Fibroblast of lung (primary cell): ENCODE measurements around the gene ZNF653.

Experiments used
- EZH2 ChIP-seq: IDR thresholded peaks from 2 replicates; pipeline ENCODE4 v1.5.1; 2012; ENCODE audit warnings: low read length, control low read depth, mild to moderate bottlenecking; ENCODE audit errors: missing control alignments
- TF ChIP-seq, protein P1 (sequence below), 2 donors: IDR thresholded peaks in 1 of 2; conservative IDR thresholded peaks in 1 of 2; 1 replicate in 1 of 2; 2 replicates in 1 of 2; pipeline ENCODE4 v1.5.1; 2011 to 2012; ENCODE audit warnings: low read length in 2 of 2, control low read depth in 1 of 2, inconsistent platforms in 1 of 2, low read depth in 1 of 2, mild to moderate bottlenecking in 1 of 2

DNA sequence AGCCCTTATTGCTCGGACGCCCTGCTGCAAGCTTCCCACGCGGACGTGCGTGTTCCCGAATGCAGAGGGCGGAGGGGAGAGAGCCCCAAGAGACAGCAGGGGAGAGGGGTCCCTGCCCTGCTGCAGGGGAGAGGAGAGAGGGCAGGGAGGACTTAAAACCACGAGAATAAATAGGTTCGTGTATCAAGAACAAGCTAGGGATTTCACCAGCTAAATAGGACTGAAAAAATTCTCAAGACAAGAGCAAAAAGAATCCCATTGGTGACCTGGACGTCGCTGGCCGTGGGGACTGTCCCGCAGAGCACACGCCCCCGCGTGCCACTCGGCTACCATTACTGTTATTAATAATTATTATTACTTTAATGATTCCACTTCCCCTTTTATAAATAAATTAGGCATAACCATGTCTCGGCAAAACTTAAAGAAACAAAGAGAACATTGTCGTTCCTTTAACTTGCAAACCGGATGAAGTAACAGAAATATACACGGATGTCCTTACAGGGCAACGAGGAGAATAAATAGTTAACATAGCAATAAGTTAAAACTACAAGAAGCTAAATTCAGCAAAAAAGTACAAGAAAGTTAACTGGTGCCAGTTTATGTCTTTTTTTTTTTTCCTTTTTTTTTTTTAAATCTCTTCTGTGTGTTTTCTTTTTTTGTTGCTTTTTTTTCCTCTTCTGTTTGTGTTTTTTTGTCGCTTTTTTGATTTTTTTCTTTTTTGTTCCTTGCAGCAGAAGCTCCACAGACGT, 53.6 kb downstream of the ZNF653 start:
- TF ChIP-seq, protein P1, sequence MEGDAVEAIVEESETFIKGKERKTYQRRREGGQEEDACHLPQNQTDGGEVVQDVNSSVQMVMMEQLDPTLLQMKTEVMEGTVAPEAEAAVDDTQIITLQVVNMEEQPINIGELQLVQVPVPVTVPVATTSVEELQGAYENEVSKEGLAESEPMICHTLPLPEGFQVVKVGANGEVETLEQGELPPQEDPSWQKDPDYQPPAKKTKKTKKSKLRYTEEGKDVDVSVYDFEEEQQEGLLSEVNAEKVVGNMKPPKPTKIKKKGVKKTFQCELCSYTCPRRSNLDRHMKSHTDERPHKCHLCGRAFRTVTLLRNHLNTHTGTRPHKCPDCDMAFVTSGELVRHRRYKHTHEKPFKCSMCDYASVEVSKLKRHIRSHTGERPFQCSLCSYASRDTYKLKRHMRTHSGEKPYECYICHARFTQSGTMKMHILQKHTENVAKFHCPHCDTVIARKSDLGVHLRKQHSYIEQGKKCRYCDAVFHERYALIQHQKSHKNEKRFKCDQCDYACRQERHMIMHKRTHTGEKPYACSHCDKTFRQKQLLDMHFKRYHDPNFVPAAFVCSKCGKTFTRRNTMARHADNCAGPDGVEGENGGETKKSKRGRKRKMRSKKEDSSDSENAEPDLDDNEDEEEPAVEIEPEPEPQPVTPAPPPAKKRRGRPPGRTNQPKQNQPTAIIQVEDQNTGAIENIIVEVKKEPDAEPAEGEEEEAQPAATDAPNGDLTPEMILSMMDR (conservative IDR thresholded peaks at IDR 0.05 in 1 of 2, IDR thresholded peaks at IDR 0.05 in 1 of 2; ENCODE audit: low read depth in 1 of 2, low read length in 2 of 2): no peak
- no peak for TF ChIP-seq EZH2
